HG02981 (cell line): ENCODE data around the gene FXYD3.

Experiments
- ATAC-seq: cut with Tn5 transposase; IDR thresholded peaks from one replicate; pipeline ENCODE4 v1.9.1; 2021; ENCODE audit warnings: mild to moderate bottlenecking, moderate library complexity; ENCODE audit not compliant: unreplicated experiment

Gene FXYD3

GRCh38 chr19:35157431-35157830 lies 41.8 kb downstream of the FXYD3 start:
- no peak for ATAC-seq

GRCh38 chr19:35159606-35160005 lies 44.0 kb downstream of the FXYD3 start:
- no peak for ATAC-seq

DNA sequence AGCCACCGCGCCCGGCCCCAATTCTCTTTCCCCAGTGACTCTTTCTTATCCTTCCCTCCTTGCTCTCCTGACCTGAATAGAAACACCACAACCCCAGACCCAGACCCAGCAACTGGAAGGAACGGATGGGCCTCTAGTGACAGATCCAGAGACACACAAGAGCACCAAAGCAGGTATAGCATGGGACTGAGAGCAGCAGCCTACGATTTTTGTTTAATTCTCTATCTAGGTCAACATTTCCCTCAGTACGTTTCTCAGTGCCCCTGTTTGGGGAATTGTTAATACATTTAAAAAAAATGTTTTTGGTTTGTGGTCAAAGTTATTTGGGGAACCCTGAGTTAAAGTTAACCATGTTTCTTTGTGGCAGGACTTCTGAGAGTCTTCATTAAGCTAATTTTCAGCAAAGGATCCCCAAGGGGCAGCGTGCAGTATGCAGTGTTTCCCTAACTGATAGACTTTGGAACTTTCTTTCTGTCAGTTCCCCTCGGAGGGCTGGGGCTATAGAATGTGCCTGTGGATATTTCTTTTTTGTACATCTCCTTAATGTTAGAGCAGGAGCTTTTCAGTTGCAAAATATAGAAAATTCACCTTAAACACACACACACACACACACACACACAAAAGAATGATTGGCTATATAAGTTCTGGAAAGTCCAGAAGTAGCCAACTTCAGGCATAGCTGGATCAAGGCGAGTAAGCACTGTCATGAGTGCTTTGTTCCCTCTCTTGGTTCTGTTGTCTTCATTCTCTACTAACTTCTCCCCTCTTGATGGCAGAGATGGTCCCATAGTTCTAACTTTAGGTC lies 45.2 kb downstream of the FXYD3 start:
- ATAC-seq: no peak

DNA sequence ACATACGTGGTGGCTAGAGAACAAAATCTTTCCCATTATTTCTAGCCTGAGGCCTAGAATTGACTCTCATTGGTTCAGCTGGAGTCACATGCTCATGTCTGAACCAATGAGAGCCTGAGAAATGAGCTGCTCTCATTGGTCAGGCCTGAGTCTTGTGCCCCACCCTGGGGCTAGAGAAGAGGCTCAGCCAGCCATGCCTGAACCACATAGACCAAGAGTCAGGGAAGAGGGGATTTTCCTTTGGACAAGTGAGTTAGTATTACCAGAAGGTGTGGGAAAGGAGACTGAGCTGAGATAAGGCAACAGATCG lies 45.8 kb downstream of the FXYD3 start:
- ATAC-seq: no peak

- ATAC-seq: no peak
Observed at GRCh38 chr19:35162471-35163326, 47.1 kb downstream of the FXYD3 start.

- no peak for ATAC-seq
Observed at GRCh38 chr19:35164418-35164817, 48.8 kb downstream of the FXYD3 start.

GRCh38 chr19:35165200-35166058 lies 49.8 kb downstream of the FXYD3 start:
- no peak for ATAC-seq

GRCh38 chr19:35166100-35167063 lies 50.8 kb downstream of the FXYD3 start:
- ATAC-seq: no peak

- no peak for ATAC-seq
Observed at GRCh38 chr19:35167251-35168119, 51.9 kb downstream of the FXYD3 start.

GRCh38 chr19:35168196-35168595 lies 52.6 kb downstream of the FXYD3 start:
- ATAC-seq: no peak

GRCh38 chr19:35169221-35169995 lies 53.8 kb downstream of the FXYD3 start:
- ATAC-seq: no peak

DNA sequence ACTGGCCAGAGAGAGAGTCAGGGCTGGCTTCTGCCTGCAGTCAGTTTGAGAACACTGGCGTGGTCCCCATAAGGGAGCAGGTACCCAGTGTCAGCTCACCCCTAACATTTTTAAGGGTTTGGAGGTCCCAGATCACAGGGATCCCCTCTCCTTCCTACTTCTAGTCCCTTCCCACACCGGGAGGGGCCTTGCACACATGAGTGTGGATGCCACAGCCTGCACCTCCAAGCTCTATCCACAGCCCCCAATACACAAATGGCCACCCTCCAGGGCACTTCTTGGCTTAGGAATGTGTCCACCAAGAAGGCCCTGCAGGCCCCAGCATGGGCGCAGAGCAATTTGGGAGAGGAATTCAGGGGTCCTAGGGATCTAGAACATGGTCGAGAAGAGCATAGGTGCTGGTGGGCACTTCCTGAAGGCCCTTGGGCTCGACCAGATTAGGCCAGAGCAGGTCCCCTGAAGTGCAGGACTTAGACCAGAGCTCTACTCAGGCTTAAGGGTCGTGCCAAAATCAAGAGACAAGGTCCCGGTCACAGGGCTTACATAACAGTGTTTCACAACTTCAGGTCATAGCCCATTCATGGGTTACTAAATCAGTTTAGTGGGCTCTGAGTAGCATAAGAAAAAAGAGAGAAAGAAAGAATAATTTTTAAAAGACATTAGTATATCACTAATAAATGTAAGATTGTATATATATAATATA lies 54.9 kb downstream of the FXYD3 start:
- ATAC-seq: no peak

GRCh38 chr19:35171730-35172129 lies 56.1 kb downstream of the FXYD3 start:
- ATAC-seq: no peak
